Keratinocyte (primary cell): ENCODE data around the gene BSPH1.

ENCODE experiments used
- CTCF ChIP-seq, 3 experiments: IDR thresholded peaks in 1 of 3; conservative IDR thresholded peaks in 1 of 3; optimal IDR thresholded peaks in 1 of 3; 2 replicates in 2 of 3; 3 replicates in 1 of 3; pipeline versions ENCODE3 to v1.5.1; 2011; ENCODE audit warnings: low read length in 3 of 3, mild to moderate bottlenecking in 3 of 3, moderate library complexity in 2 of 3, control low read depth in 1 of 3, inconsistent platforms in 1 of 3; ENCODE audit not compliant: insufficient read depth in 2 of 3; ENCODE audit errors: extremely low read depth in 1 of 3
- EZH2 ChIP-seq: IDR thresholded peaks from one replicate; pipeline ENCODE4 v1.6.1; 2012; ENCODE audit warnings: inconsistent platforms, mild to moderate bottlenecking, low read length, moderate library complexity

DNA sequence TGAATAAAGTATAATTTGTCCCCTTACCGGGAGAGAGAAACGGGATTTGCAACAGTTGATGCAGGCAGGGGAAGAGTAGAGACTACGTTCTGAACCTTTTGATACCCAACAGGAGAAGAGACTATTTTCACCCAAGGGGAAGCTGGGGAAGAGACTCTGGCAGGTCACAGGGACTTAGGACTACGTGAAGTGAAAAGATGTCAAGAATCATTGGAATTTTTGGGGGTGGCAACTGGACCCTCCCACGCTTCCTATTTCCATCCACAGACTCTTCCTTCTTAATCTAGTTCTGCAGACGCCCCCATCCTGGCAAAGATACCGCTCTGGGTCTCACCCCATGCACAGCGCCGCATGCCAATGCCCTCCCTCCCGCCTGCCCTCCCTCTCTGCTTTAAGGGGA lies 38.1 kb upstream of the BSPH1 start:
- no peak for TF ChIP-seq CTCF (optimal IDR thresholded peaks at IDR 0.05 in 1 of 3, IDR thresholded peaks at IDR 0.05 in 1 of 3, conservative IDR thresholded peaks at IDR 0.05 in 1 of 3; ENCODE audit: extremely low read depth in 1 of 3, insufficient read depth in 2 of 3, low read length in 3 of 3)
- no peak for TF ChIP-seq EZH2
